GM19240 (cell line): ENCODE measurements around the gene GPD2.
A peak's percentile ranks its signal among the peaks of the same experiment; 100 is the strongest.
"Not testable (repeated sequence)": the region's sequence is repeated elsewhere in the genome, so short reads cannot be mapped to it uniquely, and the experiment has no call there.

Experiments
- DNase-seq: peaks from one replicate; pipeline ENCODE4 v3.0.0; 2011; ENCODE audit warnings: low spot score; ENCODE audit not compliant: insufficient read length

The GPD2 gene

DNA sequence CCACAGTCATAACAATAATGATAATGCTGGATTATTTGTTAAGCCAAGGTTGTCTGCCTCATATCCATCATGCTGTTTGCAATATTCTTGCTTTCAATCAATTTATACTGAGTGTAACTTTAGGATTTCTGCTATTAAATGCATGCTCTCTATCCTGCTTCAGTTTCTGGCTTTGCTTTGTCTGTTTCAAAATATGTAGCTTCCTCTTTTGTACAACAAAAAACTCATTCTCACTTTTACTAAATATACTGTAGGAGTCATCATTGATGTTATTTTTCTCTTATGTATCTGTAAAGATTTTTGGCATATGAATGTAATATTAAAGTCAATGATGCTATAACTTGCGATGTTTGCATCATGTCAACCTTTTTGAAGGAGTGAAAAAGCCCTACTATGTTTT lies 149.3 kb downstream of the GPD2 start:
- no peak for DNase-seq

DNA sequence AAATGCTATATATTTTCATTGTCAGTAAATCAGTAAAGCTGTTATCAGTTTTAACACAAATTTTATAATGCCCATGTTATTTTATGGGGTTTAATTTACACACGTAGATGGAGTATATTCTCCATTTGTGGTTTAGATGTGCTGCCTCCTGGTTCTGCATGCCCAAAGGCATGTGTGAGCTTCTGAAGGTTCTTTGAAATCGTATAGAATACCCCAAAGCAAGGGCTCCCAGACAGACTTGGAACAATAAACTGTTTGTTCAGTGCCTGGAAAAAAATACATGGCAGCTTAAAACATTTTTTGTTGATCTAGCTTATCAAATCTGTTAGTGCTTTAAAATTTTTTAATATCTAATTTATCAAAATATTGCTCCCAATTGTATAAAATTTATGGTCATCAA lies 150.4 kb downstream of the GPD2 start:
- DNase-seq, result no peak

DNA sequence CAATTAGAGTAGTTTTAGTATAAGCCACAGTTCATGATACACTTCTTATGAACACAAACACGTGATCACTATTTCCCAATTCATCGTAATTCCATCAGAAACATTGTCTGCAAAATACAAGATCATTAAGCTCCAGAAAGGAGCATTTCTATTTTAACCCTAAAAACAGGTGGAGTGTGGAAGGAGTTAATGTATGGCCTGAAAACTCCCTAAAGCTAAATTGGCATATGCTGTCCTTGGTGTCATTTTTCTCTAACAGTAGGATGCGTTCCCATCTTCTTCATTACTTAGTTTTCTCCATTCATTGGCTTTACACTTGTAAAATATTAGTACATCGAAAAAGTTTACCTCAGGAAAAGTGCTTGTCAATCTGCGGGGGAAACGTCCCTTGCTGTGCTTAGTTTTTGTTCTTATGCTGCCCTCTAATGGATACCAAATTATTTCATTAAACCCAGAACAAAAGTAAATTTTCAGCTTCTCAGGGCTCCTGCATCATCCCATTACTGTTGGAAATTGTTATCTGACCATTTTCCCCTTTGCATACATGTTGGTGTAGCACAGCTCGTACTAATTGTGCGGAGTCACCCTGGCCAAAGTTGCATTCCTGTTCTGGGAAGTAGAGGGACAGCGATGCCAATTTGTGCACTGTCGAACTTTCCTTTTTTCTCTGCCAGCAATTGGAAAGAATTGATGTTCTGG lies 153.4 kb downstream of the GPD2 start:
- DNase-seq, result peak; percentile 12

DNA sequence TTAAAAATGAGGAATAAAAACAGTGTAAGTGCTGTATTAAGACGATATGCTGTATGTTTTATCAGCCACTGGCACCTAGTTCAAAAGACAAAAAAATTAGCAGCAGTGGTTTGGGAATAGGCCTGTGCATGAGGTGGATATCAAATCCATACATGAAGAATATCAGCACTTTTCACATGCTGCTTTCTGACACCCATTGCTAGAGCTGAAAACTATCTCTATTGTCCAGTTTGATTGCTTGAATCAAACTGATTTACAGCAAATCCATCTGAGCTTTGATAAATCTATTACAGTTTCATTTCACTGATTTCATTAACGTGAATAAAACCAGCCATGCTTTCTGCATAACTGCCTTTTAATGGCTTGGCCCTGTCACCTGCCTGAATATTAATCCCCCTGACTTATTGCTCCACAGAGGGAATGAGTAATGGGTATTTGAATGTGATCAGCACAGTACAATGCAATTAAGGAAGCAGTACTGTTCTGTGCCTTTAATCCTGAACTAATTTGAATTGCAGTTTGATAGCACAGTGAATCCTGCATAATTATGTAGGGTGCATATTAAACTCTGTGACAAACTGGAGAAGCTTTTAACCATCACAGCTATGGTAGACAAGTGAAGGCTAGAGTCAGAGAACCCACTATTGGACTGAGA lies 154.0 kb downstream of the GPD2 start:
- no peak for DNase-seq

- DNase-seq, result no peak
These were observed 156.8 kb downstream of the GPD2 start for GRCh38 chr2:156592809-156593593.

GRCh38 chr2:156593594-156593921 lies 157.4 kb downstream of the GPD2 start:
- DNase-seq, result no peak

DNA sequence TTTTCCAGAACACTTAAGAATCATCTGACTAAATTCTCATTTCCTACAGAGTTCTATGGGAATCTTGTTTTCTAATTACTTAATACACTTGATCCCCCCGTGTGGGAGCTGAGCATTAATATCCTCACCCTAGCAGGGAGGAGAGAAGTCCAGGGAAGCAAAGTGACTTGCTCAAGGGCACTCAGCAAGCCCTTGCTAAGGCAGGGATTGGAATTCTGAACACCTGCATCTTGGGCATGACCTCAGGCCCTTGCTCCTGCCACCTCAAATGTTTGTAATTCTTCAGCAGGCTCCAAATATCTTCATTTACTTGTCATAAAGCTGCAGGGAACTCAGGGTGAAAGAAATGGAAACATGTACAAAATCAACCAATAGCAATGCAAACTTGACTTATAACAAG lies 162.4 kb downstream of the GPD2 start:
- no peak for DNase-seq

DNA sequence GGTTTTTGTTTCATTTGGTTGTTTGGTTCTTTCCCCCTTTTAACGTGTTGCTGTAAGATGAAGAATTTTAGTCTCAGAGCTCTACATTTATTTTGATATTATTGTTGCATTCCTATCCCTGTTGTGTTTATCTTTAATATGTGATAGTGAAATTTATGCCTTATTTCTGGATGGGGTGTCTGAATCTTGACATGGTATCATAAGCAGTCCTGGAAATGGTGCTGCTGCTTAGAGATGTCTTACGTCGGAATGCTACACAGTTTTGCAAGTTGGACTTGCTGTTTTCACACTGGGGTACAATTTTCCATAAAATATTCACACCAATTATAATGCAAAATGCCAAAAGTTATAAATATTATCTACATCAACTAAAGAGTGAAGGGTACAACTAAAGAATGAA lies 164.0 kb downstream of the GPD2 start:
- no peak for DNase-seq

GRCh38 chr2:156601855-156602551 lies 165.8 kb downstream of the GPD2 start:
- DNase-seq, result no peak

DNA sequence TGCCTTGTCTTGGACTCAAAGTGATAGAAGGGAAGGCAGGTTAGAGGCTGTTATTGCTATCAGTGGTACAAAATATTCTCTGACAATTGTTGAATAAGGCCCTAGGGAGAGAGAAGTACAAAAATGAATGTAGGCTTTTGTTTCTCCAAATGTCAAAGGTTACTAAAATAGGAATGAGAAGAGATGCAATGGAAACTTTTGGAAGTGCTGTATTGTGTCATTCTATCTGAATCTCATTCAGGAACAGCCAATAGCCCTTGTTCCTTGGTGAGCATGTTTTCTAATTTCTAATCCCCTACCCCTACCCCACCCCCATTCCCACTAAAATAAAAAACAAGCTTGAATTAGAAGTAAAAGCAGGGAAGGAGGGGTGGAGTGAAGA lies 166.4 kb downstream of the GPD2 start:
- DNase-seq, result no peak

DNA sequence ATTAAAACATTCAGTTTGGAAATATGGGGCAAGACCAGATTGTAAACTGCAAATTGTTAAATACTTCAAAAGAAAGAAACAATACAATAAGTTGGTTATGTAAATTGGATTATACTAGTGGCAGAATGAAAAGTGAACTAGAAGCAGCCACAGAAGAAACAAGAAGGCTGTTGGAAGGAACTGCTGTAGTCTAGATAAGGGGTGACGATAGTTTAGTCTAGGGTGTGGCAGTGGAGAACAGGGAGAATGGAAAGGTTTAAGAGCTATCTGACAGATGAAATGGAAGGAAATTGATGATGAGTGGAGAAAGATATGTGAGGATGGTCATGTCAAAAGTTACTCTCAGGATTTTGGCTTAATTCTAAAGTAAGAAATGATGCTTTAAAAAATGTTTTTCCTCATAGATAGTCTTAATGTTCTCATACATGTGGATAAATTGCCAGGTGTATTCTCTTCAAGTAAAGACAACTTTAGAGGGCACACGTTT lies 179.7 kb downstream of the GPD2 start:
- no peak for DNase-seq

GRCh38 chr2:156618071-156618470 lies 181.9 kb downstream of the GPD2 start:
- not testable (repeated sequence) for DNase-seq

DNA sequence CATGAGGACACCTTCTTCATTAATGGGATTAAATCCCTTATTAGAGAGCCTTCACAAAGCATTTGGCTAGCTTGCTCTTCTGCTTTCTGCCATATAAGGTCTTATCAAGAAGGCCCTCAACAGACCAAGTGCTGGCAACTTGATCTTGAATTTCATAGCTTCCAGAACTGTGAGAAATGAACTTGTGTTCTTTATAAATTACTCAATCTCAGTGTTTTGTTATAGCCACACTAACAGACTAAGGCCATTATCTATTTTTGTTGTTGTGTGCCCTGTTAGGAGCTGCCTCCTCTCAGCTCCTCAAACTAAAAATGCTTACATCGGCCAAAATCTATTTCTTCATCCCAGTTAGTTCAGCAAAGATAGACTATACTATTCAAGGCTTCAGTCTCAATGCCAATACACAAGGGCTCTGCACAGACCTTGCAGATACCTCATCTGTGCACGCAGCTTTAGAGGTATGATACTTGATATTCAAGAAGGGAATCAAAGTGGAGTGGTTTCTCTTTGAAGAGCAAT lies 182.9 kb downstream of the GPD2 start:
- no peak for DNase-seq

- DNase-seq, result no peak
These were observed 186.3 kb downstream of the GPD2 start for GRCh38 chr2:156622491-156622890.

DNA sequence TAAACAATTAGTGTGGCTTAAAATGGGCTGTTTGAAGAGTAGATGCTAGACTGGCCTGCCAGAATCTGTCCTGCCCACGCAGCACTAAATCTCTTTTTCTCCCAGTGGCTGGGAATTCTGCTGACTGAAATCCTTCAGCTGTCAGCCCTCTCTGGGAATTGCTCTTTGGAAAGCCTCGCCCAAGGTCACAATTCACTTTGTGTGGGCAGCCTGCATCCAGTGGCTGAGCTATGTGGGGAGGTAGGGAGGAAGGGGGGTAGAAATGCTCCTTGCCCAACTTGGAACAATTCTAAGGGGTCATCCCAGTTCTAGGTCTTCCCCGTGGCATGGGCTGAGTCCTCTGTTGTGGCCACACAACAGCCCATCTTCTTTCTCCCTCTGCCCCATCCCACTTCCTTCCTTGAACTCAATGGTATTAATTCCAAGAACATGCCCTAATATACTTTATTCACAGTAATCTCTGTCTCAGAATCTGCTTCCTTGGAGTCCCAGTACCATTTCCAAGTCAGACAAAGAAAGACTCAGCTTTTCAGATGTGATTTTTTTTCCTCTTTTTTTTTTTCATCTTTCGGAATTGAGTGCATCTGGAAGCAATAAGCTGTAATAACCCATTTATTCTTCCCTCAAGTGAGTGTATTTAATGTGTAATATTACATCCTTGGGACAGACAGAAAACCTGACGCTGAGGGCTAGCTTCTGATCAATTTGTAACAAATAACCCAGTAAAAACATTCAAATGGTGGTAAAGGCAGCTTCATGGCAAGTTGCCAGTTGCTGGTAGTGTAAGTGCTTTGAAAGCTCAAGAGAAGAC lies 189.4 kb downstream of the GPD2 start:
- no peak for DNase-seq

GRCh38 chr2:156626931-156627330 lies 190.8 kb downstream of the GPD2 start:
- DNase-seq, result no peak

GRCh38 chr2:156630579-156631337 lies 194.6 kb downstream of the GPD2 start:
- no peak for DNase-seq

DNA sequence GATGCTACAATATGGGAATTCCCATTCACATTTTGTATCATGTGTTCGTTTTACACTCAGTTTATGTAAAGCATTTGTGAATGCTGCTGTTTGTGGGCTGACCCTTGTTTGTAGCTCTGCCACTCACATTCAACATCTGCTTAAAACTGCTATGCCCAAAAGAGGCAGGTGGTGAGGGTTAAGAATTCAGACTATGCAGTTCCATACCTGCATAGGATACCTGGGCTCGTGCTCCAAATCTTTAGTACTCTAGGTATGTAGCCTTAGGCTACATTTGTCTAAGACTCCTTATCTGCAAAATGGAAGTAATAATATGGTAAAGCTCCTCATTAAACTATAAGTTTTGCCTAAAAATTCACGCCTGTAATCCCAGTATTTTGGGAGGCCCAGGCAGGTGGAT lies 199.5 kb downstream of the GPD2 start:
- no peak for DNase-seq
